Testis (tissue), 3 donors: ENCODE results near the gene FHIT. TPM values are rescaled to one million over a fixed set of nuclear protein-coding genes. Genes with fewer than 3 reads are reported as not detected.

Experiments
- DNase-seq: peaks from one replicate; pipeline ENCODE4 v3.0.0-alpha.2; 2019
- H3K27ac ChIP-seq, 2 donors: fragments of 200-600 bp; sonication (generic); one replicate each; pipeline ENCODE4 v1.5.1; 2019
- H3K27me3 ChIP-seq: fragments of 200-600 bp; sonication (generic); one replicate; pipeline ENCODE4 v1.5.1; 2019
- H3K36me3 ChIP-seq: fragments of 200-600 bp; sonication (generic); one replicate; pipeline ENCODE4 v1.5.1; 2017; ENCODE audit warnings: low read depth; ENCODE audit errors: missing control alignments
- H3K4me1 ChIP-seq: fragments of 200-600 bp; sonication (generic); one replicate; pipeline ENCODE4 v1.5.1; 2019
- H3K4me3 ChIP-seq, 2 donors: fragments of 200-600 bp; sonication (generic); one replicate each; pipeline ENCODE4 v1.5.1; 2017 to 2019
- H3K9me3 ChIP-seq: fragments of 200-600 bp; sonication (generic); one replicate; pipeline ENCODE4 v1.5.1; 2017
- POLR2A ChIP-seq: fragments of 450-650 bp; IDR thresholded peaks from one replicate; pipeline ENCODE4 v1.6.1; 2017; ENCODE audit warnings: antibody characterized with exemption, mild to moderate bottlenecking, moderate library complexity
- WGBS, 2 donors: methylation state at CpG; one replicate each; pipeline ENCODE4 v1.1.5; 2018; 5-methylcytosine and 5-hydroxymethylcytosine counted together
- intact Hi-C: fragments of 100-400 bp; cut with DNase I; formaldehyde crosslinking; loops from one replicate; pipeline ENCODE4 v1.15.1; 2023; ENCODE audit warnings: low total_unique reads
- polyA plus RNA-seq: library from polyadenylated mRNA; stranded (reverse); fragments of 350-450 nt; fragmentation: Illumina TruSeq; extraction: RNeasy Lipid Tissue Mini Kit (QIAGEN cat#74804); gene quantifications from one replicate; pipeline ENCODE4 v1.2.3, GENCODE V29; 2014; ENCODE audit warnings: low read depth, low replicate concordance; ENCODE audit not compliant: insufficient read depth
- total RNA-seq, 2 donors: library from RNA; depleted of rRNA; stranded (reverse); fragments of >200 nt; gene quantifications; one replicate each; pipeline ENCODE4 v1.2.3, GENCODE V29; 2016
- TF ChIP-seq, protein P1 (sequence below), 3 experiments: fragments of 450-650 bp in 2 of 3; fragments of 200-600 bp in 1 of 3; sonication (generic) in 1 of 3; IDR thresholded peaks; one replicate each; pipeline ENCODE4 v1.5.1; 2016 to 2019; ENCODE audit warnings: antibody characterized with exemption in 3 of 3, mild to moderate bottlenecking in 2 of 3, moderate library complexity in 1 of 3

FHIT gene
- total and polyA plus RNA-seq, 3 donors from 2014 or later = 10.1 to 29.6 (median 15.5) TPM

DNA sequence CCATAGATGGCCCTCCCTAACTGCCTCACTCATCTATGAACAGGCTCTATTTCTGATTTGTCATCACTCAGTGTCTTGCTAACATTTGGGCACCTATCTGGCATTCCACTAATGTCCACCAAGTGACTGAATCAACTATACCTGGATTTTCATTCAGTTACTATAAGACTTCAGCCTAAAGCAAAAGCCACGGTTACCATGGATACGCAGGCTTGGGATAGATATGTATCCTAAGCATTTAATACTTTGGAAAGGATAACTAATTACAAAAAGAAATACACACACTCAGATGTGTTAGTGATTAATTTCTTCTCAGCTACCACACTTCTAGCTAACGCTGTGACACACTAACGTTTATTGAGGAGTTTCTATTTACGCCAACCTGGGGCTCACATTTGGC, 1301.9 kb downstream of the FHIT start:
- Histone ChIP-seq H3K4me1 (no peaks in the 10 kb centered on the region), H3K27ac (no peak overlapping the region), H3K4me3 (no peak overlapping the region), H3K27me3 (no peaks in the 10 kb centered on the region), H3K9me3 (no peaks in the 10 kb centered on the region), H3K36me3 (no peaks in the 10 kb centered on the region)
- intact Hi-C loops = no loop called here
- no peak for TF ChIP-seq POLR2A
- TF ChIP-seq, protein P1, sequence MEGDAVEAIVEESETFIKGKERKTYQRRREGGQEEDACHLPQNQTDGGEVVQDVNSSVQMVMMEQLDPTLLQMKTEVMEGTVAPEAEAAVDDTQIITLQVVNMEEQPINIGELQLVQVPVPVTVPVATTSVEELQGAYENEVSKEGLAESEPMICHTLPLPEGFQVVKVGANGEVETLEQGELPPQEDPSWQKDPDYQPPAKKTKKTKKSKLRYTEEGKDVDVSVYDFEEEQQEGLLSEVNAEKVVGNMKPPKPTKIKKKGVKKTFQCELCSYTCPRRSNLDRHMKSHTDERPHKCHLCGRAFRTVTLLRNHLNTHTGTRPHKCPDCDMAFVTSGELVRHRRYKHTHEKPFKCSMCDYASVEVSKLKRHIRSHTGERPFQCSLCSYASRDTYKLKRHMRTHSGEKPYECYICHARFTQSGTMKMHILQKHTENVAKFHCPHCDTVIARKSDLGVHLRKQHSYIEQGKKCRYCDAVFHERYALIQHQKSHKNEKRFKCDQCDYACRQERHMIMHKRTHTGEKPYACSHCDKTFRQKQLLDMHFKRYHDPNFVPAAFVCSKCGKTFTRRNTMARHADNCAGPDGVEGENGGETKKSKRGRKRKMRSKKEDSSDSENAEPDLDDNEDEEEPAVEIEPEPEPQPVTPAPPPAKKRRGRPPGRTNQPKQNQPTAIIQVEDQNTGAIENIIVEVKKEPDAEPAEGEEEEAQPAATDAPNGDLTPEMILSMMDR (IDR thresholded peaks at IDR 0.05) = no peak
- 74 to 75% methylated on average over 5 of the region's 5 CpGs for WGBS, 2 donors
- no peak for DNase-seq

DNA sequence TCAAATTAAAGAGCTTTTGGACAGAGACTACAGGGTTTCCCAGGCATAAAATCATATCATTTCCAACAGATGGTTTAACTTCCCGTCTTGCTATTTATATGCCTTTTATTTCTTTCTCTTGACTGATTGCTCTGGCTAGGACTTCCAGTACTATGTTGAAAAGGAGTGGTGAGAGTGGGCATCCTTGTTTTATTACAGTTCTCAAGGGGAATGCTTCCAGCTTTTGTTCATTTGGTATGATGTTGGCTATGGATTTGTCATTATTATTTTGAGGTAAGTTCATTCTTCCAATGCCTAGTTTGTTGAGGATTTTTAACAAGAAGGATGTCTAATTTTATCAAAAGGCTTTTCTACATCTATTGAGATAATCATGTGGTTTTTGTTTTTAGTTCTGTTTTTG, 1304.9 kb downstream of the FHIT start:
- TF ChIP-seq POLR2A = no peak
- TF ChIP-seq, protein P1 (IDR thresholded peaks at IDR 0.05) = no peak
- H3K27me3 ChIP-seq = no peaks in the 10 kb centered on the region

DNA sequence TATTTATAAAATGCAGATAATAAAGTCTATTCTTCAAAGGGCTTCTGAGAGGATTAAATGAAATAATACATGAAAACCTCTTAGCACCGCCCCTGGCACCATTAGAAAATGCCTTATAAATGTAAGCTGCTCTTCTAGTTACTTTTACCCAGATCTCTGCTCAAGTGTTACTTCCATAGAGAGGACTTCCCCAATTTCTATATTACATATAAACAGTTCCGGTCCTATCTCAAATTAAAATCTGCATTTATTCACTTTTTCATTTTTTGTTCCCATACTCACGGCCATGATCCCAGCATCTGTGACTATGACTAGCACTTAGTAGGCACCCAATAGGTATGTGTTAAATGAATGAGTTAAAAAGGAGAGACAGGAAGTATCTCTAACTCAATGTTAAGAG, 1310.5 kb downstream of the FHIT start:
- no peak for TF ChIP-seq POLR2A
- TF ChIP-seq, protein P1 (IDR thresholded peaks at IDR 0.05) = no peak

More for the DNA sequence above, 1304.9 kb downstream of the FHIT start:
- Histone ChIP-seq H3K27ac (no peak overlapping the region), H3K4me1 (no peaks in the 10 kb centered on the region), H3K36me3 (no peaks in the 10 kb centered on the region), H3K4me3 (no peak overlapping the region), H3K9me3 (no peaks in the 10 kb centered on the region)
- intact Hi-C loops = no loop called here
- DNase-seq = no peak
- 68 to 79% methylated on average over 1 of the region's 1 CpG for WGBS, 2 donors

DNA sequence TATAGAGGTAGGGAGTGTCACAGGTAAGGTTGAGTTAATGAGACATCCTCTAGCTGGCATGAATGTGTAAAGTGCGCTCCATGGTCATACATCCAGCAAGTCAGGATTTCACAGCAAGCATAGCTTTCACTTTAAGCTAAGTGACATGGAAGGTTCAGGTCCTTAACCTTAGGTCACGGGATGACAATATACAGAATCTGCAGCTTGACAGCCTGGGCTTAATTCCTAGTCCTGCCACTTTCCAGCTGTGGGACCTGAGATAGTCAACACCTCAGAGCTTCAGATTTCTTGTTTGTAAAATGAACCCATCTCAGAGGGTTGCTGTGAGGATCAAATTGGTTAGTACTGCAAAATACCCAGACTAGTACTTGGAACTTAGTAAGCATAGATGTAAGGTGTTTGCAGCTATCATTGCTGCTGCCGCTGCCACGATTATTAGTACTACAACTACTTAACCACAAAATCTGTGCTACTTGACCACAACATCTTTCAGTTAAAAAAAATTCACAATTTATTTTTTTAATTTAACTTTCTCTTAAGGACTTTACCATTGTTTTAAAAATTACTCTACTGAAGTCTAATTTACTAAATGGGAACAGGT, 1311.3 kb downstream of the FHIT start:
- 95 to 99% methylated on average over 4 of the region's 4 CpGs for WGBS, 2 donors
- intact Hi-C loops = no loop called here
- no peak for DNase-seq

More for the DNA sequence above, 1310.5 kb downstream of the FHIT start:
- no peak overlapping the region for H3K27ac ChIP-seq
- no peak for DNase-seq
- H3K9me3 ChIP-seq = no peaks in the 10 kb centered on the region
- 89 to 92% methylated on average over 3 of the region's 3 CpGs for WGBS, 2 donors
- no peak overlapping the region for H3K4me3 ChIP-seq
- H3K27me3 ChIP-seq = no peaks in the 10 kb centered on the region
- H3K36me3 ChIP-seq = no peaks in the 10 kb centered on the region
- intact Hi-C loops = no loop called here
- H3K4me1 ChIP-seq = no peaks in the 10 kb centered on the region

More for the DNA sequence above, 1311.3 kb downstream of the FHIT start:
- Histone ChIP-seq H3K4me1 (no peaks in the 10 kb centered on the region), H3K4me3 (no peak overlapping the region), H3K36me3 (no peaks in the 10 kb centered on the region), H3K27me3 (no peaks in the 10 kb centered on the region), H3K9me3 (no peaks in the 10 kb centered on the region), H3K27ac (no peak overlapping the region)
- no peak for TF ChIP-seq POLR2A
- TF ChIP-seq, protein P1 (IDR thresholded peaks at IDR 0.05) = no peak
